ENCODE results near the gene ZNF217.
"Not testable (repeated sequence)": the region's sequence is repeated elsewhere in the genome, so short reads cannot be mapped to it uniquely, and the experiment has no call there.

ZNF217 gene

GRCh38 chr20:53530440-53530839 lies 63.2 kb downstream of the ZNF217 start:
- no peak for DNase-seq (ENCODE audit: low read depth in 2 of 2)

DNA sequence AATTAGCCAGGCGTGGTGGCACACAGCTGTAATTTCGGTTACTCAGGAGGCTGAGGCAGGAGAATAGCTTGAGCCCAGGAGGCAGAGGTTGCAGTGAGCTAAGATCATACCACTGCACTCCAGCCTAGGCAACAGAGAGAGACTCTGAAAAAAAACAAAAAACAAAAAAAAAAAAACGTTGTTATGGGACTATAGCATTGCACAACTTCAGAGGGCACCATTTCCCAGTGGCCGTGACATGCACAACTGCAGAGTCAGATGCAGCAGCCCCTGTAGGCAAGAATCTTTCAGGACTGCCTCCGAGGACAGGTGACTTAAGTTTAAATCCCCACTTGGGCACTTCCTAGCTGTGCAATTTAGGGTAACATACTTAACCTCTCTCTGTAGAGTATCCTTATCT lies 64.0 kb downstream of the ZNF217 start:
- no peak for DNase-seq (ENCODE audit: low read depth in 2 of 2)

- DNase-seq (ENCODE audit: low read depth in 2 of 2): no peak
Observed at GRCh38 chr20:53527196-53527595, 66.4 kb downstream of the ZNF217 start.

- no peak for DNase-seq (ENCODE audit: low read depth in 2 of 2)
Observed at GRCh38 chr20:53524589-53525312, 68.9 kb downstream of the ZNF217 start.

- not testable (repeated sequence) for DNase-seq (ENCODE audit: low read depth in 2 of 2)
Observed at GRCh38 chr20:53523615-53524014, 70.0 kb downstream of the ZNF217 start.

GRCh38 chr20:53522696-53523095 lies 70.9 kb downstream of the ZNF217 start:
- no peak for DNase-seq (ENCODE audit: low read depth in 2 of 2)

GRCh38 chr20:53522026-53522425 lies 71.6 kb downstream of the ZNF217 start:
- DNase-seq (ENCODE audit: low read depth in 2 of 2): no peak

DNA sequence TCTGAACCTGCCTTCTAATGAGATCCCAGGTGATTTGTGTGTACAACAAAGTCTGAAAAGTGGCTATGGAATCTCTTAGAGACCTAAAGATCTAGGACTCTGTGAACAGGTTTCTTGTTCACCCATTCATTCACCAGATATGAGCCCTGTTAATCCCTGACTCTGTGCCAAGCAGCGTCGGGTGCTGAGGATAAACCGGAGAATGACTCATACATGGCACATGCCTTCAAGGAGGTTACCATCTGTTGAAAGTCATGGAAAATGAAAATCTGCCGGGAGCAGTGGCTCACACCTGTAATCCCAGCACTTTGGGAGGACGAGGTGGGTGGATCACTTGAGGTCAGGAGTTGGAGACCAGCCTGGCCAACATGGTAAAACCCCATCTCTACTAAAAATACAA lies 72.2 kb downstream of the ZNF217 start:
- not testable (repeated sequence) for DNase-seq (ENCODE audit: low read depth in 2 of 2)

DNA sequence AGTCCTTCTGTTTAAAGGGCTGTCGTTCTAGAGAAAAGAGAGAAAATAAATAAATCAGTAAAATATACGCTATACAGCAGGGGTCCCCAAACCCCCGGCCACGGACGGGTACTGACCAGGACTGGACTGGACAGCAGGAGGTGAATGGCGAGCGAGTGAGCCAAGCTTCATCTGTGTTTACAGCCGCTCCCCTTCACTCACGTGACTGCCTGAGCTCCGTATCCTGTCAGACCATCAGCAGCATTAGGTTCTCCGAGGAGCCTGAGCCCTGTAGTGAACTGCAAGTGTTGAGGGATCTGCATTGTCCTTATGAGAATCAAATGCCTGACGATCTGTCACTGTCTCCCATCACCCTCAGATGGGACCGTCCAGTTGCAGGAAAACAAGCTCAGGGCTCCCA lies 76.5 kb downstream of the ZNF217 start:
- DNase-seq (ENCODE audit: low read depth in 2 of 2): no peak

Measured in stimulated activated CD4-positive, alpha-beta T cell treated with anti-CD3 and anti-CD28 coated beads, Interleukin-15, amount 100 ng/mL, for 48 hours (primary cell).